Neuron (in vitro differentiated cells): ENCODE results near the gene BID.

Experiments used
- H2AFZ ChIP-seq: one replicate; pipeline ENCODE4 v1.6.1; 2013; ENCODE audit warnings: low read depth, mild to moderate bottlenecking, inconsistent platforms, low read length, moderate library complexity
- H3K27me3 ChIP-seq: one replicate; pipeline ENCODE4 v1.6.1; 2013; ENCODE audit warnings: low read length; ENCODE audit not compliant: insufficient read depth
- H3K36me3 ChIP-seq: one replicate; pipeline ENCODE4 v1.6.1; 2013; ENCODE audit warnings: low read length; ENCODE audit not compliant: insufficient read depth
- H3K4me1 ChIP-seq: one replicate; pipeline ENCODE4 v1.6.1; 2013; ENCODE audit warnings: low read length; ENCODE audit not compliant: insufficient read depth
- H3K4me3 ChIP-seq: 2 replicates; pipeline ENCODE4 v1.5.1; 2013; ENCODE audit warnings: mild to moderate bottlenecking, low read length, moderate library complexity
- H3K9me3 ChIP-seq: one replicate; pipeline ENCODE4 v1.6.1; 2013; ENCODE audit warnings: low read length

BID gene

DNA sequence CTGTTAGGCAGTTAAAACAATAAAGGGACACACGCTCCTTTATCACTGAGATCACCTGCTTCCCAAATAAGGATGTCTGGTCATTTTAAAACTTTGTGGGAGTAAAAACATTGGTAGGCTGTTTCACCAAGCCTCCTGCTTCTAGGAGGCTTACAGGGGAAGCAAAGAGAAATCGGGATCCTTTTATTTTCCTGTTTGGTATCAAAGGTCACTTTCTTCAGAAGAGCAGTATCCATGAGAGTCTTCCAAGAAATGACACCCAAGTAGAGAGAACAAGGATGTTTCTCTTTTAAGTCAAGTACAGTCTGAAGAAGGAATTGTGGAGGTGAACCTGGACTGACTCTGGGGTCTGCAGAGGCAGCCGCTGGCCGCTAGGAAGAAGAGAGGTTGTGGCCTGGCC lies 36.9 kb upstream of the BID start:
- no peaks in the 10 kb centered on the region for H3K9me3 ChIP-seq
- no peaks in the 10 kb centered on the region for H3K27me3 ChIP-seq
- no peak overlapping the region for H2AFZ ChIP-seq
- H3K4me1 ChIP-seq, result no peaks in the 10 kb centered on the region
- no peak overlapping the region for H3K4me3 ChIP-seq
- peaks cover 29% of the 10 kb centered on the region for H3K36me3 ChIP-seq

DNA sequence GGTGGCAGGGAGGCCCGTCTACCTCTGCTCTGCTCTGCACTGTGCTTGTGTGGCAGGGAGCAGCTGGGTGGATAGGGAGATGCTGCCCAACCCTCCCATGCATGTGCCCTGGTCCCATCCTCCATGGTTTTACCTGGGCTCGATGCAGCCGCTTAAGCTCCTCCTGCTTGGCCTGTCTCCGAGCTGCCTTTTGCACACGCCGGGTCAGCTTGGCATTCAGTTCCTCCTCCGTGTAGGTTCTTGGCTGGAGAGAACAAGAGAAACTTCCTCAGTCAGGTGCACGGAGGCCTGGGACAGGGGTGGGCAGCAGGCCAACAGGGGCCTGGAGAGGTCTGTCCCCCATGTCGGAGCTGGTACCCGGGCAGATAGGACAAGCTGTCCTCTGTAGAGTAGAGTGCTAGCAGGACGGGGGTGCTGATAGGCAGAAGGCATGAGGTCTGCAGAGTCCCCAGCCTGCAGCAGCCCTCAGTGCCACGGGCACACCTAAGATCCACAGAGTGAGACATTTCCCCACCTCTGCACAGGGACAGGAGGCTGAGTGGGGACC lies 36.4 kb upstream of the BID start:
- no peaks in the 10 kb centered on the region for H3K4me1 ChIP-seq
- no peaks in the 10 kb centered on the region for H3K9me3 ChIP-seq

GRCh38 chr22:17808693-17809403 lies 34.6 kb upstream of the BID start:
- Histone ChIP-seq H3K27me3 (no peaks in the 10 kb centered on the region), H3K9me3 (peaks cover 1% of the 10 kb centered on the region), H2AFZ (no peak overlapping the region), H3K4me3 (no peak overlapping the region), H3K4me1 (no peaks in the 10 kb centered on the region), H3K36me3 (peaks cover 36% of the 10 kb centered on the region)

More for the DNA sequence above, 36.4 kb upstream of the BID start:
- Histone ChIP-seq H3K4me3 (no peak overlapping the region), H3K27me3 (no peaks in the 10 kb centered on the region), H2AFZ (no peak overlapping the region), H3K36me3 (peaks cover 29% of the 10 kb centered on the region)

DNA sequence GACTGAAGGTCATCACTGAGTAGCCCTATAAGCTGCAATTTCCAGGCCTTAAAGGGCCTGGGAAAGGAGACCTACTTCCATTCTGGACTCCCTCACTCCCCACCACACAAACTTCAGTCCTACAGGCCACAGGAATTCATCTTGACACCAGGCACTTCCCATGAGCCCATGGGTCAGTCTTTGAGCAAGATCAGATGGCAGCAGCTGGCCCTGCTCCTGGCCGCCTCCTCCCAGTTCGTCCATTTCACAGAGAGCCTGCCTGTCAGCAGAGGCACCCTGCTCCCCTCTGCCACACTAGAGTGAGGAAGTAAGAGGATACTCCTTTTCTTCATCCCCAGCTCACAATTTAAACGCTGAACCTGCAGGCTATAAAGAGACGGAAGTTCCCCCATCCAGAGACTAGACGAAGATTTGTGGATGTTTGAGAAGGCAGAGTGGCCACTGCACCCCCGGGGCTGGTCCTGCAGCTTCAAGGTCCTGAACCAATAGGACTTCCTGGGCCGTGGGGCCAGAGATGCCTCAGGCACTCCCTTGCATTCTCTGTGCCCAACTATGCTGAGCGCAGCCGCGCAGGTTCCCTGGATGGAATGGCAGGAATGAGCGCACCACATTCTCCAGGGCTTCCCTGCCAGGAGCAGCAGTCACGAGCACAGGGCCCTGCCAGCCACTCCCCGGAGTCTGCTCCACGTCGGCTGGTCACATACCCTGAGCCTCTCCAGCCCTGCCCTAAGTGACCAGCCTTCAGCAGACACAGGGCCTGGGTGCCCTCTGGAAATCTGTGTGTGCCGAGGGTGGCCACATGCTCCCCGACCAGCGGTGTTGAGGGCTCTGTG lies 33.5 kb upstream of the BID start:
- Histone ChIP-seq H3K9me3 (peaks cover 2% of the 10 kb centered on the region), H3K4me1 (no peaks in the 10 kb centered on the region), H2AFZ (no peak overlapping the region), H3K27me3 (no peaks in the 10 kb centered on the region), H3K4me3 (no peak overlapping the region), H3K36me3 (peaks cover 36% of the 10 kb centered on the region)

DNA sequence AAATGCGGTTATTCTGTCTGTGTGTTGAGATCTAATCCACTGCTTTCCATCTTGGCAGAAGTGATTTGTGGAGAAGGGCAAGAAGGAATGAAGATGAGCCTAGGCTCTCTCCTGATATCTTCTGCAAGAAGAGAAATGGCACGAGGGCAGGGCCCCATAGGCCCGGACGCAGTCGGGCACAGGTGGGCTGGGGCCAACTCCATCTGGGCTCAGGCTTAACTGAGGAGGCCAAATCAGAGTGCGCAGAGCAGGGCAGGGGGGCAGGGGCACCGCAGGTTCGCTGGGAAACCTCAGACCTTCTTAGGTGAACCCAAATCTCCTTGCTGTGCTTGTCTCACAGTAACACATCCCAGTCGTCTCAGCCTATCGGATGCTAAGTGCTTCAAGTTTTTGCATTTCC lies 32.8 kb upstream of the BID start:
- Histone ChIP-seq H3K36me3 (peaks cover 34% of the 10 kb centered on the region), H3K9me3 (peaks cover 2% of the 10 kb centered on the region), H3K4me3 (no peak overlapping the region)

DNA sequence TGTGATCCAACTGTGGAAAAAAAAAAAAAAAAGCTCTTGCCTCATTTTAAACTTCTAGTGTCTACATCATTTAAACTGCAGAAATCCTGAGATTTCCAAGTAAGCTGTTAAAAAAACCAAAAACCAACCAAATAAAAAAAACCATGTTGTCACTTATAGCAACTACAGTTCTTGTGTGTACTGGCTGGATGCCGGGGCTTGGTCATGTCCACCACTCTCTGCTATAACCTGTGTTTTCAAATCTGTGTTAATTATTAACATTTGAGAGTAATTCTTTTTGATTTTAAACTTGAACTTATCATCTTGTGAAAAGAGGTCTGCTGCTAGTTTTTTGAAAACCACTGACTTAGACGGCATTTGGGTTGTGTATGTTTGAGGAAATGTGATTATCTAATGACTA lies 32.2 kb upstream of the BID start:
- Histone ChIP-seq H3K9me3 (peaks cover 2% of the 10 kb centered on the region), H3K4me1 (no peaks in the 10 kb centered on the region), H2AFZ (no peak overlapping the region), H3K4me3 (no peak overlapping the region), H3K36me3 (peaks cover 33% of the 10 kb centered on the region), H3K27me3 (no peaks in the 10 kb centered on the region)

More for the DNA sequence above, 32.8 kb upstream of the BID start:
- Histone ChIP-seq H3K27me3 (no peaks in the 10 kb centered on the region), H2AFZ (no peak overlapping the region), H3K4me1 (no peaks in the 10 kb centered on the region)

GRCh38 chr22:17804331-17805080 lies 30.2 kb upstream of the BID start:
- no peaks in the 10 kb centered on the region for H3K27me3 ChIP-seq
- H3K36me3 ChIP-seq, result peaks cover 27% of the 10 kb centered on the region
- H2AFZ ChIP-seq, result no peak overlapping the region
- H3K4me1 ChIP-seq, result no peaks in the 10 kb centered on the region
- no peak overlapping the region for H3K4me3 ChIP-seq
- H3K9me3 ChIP-seq, result peaks cover 2% of the 10 kb centered on the region

DNA sequence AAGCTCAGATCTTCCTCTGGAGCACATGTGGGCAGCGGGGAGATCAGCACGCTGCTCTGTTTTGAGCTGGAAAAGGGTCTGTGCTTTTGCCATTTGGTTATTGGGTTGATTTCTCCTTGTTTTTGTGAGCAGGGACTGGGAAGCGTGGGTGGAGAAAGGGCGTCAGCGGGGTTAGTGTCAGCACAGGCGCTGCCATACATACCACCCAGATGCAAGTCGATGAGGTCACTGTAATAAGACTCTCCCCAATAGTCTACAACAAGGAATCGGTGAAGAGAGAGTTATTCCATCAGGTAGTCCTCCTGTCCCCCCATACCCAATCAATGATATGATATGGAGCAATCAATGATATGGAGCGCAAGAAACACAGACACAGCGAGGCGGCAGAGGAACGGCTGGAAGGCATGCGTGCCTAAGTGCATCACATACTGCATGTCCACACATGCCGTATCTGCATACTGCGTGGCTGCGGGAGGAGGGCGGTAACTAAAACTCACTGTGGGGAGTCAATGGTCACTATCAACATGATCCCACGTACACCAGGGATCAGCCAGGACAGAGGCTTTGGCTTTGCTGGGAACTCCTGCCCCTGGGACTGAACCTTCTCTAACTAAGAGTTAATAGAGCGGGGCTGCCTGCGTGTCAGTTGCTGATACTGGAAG lies 29.5 kb upstream of the BID start:
- no peaks in the 10 kb centered on the region for H3K4me1 ChIP-seq
- H3K36me3 ChIP-seq, result peaks cover 24% of the 10 kb centered on the region
- H3K27me3 ChIP-seq, result no peaks in the 10 kb centered on the region
- H2AFZ ChIP-seq, result no peak overlapping the region
- peaks cover 2% of the 10 kb centered on the region for H3K9me3 ChIP-seq
- no peak overlapping the region for H3K4me3 ChIP-seq

- Histone ChIP-seq H3K27me3 (no peaks in the 10 kb centered on the region), H3K4me1 (no peaks in the 10 kb centered on the region), H3K36me3 (peaks cover 21% of the 10 kb centered on the region), H3K4me3 (no peak overlapping the region), H3K9me3 (peaks cover 2% of the 10 kb centered on the region), H2AFZ (no peak overlapping the region)
Observed at GRCh38 chr22:17802822-17803221, 28.6 kb upstream of the BID start.

- Histone ChIP-seq H3K4me1 (no peaks in the 10 kb centered on the region), H3K36me3 (peaks cover 21% of the 10 kb centered on the region), H2AFZ (no peak overlapping the region), H3K27me3 (no peaks in the 10 kb centered on the region), H3K9me3 (peaks cover 2% of the 10 kb centered on the region), H3K4me3 (no peak overlapping the region)
Observed at GRCh38 chr22:17802411-17802810, 28.1 kb upstream of the BID start.

DNA sequence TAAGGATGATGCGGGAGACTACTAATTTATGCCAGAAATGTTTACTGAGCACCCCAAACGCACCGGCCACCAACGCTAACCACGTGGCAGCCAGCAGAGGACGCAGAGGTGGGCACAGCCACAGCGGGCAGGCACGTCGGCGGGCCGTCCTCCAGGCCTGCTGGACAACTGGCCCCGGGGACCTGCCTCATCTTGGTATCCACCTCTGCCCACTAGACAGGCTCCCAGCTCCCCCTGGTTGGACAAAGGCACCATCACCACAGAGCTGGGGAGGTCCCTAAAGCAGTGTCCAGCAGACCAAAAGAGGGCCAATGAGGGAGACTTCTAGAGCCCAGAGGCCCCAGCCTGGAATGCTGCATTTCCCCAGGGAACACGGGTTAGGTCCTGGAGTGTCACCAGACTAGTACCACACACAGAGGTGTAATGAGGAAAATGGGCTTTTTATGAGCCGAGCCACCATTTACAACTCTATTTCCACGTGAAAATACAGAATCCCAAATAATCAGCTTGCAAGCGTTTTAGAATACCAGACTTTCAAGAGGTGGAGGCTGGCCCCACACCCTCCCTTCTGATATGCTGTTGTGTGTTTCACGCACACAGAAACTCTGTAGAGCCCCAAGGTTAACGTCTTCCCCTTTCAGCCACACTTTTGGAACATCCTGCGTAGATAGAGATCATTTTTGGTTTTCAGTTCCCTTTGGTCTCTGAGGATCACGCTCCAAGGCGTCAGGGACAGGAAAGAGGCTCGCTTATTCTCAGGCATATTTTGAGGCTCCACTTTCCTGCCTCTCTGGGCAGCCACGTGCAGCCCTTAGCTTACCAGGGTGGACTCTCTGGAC lies 23.7 kb upstream of the BID start:
- Histone ChIP-seq H2AFZ (no peak overlapping the region), H3K4me3 (no peak overlapping the region), H3K36me3 (no peaks in the 10 kb centered on the region), H3K27me3 (no peaks in the 10 kb centered on the region), H3K4me1 (no peaks in the 10 kb centered on the region), H3K9me3 (no peaks in the 10 kb centered on the region)

DNA sequence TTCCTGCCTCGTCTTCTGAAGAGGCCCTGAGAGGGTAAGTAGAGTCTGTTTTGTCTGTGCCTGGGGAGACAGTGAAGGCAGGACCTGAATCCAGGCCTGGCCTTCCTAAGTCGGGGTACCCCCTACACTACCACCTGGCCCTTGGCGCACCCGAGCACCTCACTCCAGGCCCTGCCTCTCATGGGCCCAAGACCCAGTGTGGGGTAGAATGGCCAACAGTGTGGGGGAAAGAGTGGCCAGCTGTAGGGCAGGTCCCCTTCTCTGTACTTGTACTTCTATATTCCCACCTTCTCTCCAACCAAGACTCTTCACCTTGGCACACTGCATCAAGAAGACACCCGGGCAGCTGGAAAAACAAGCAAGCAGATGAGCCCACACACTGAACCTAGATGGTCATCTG lies 22.4 kb upstream of the BID start:
- no peaks in the 10 kb centered on the region for H3K27me3 ChIP-seq
- H2AFZ ChIP-seq, result no peak overlapping the region
- H3K9me3 ChIP-seq, result no peaks in the 10 kb centered on the region
- no peak overlapping the region for H3K4me3 ChIP-seq
- H3K36me3 ChIP-seq, result no peaks in the 10 kb centered on the region
- H3K4me1 ChIP-seq, result no peaks in the 10 kb centered on the region
